ENCODE results near the gene STAP2.

The STAP2 gene

DNA sequence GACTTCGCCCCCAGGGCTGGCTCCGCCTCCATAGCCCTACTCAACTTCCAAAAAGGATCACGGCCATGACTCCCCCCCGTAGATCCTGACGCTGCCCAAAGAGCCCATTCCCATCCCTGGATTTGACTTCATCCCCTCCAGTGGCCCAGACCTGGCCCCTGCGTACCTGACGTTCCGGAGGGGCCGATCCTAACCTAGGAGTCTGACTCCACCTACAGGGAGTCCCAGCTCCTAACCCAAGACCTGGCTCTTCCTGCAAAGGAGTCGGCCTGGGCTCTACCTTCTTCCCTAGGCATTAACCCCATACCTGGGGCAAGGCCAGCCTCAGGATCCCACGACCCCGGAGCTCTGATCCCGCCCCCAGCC is 10.8 kb downstream of the STAP2 start:
- ChIA-PET POLR2A (interaction anchor here (0.7 to 1.0 kb wide), 2 partner anchors 8 to 15 kb away, joined by 3 to 6 read pairs; partner anchors contain the start of gene MPND), CTCF (interaction anchor here (1.0 to 1.1 kb wide), 2 partner anchors 25 to 61 kb away, joined by 3 read pairs; no protein-coding TSS in a partner anchor)

DNA sequence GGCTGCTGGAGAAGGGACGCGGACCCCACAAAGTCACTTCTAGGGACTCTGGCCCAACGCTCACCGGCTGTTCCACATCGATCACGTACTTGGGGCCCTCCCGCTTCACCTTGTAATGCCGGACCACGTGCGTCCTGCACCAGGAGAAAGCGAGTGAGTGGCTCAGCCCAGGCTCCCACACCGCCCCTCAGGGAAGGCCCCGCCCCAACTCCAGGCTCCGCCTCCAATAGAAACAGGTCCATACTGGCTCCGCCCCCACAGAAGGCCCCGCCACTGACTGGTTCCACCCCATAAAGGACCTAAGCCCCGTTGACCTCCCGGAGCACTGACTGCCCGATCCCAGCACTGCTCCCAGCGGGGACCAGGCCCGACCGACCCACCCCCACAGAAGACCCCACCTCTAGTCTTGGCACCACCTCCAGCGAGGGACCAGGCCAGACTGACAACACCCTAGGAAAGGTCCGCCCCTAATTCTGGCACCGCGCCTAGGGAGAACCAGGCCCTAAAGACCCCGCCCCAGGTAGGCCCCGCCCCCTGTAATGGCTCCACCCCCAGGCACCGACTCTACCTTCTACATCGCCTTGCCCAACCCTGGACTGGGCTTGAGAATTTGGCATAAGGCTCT is 11.3 kb downstream of the STAP2 start:
- TF ChIP-seq FOXM1 (IDR thresholded peaks at IDR 0.05; ENCODE audit: borderline replicate concordance) (no peak), ELF4 (IDR thresholded peaks at IDR 0.05) (no peak), L3MBTL2 (conservative IDR thresholded peaks at IDR 0.05) (no peak; the same call in 1 of the 2 replicates), LEF1 (IDR thresholded peaks at IDR 0.05; ENCODE audit: borderline replicate concordance) (no peak), BHLHE40 (IDR thresholded peaks at IDR 0.05; ENCODE audit: borderline replicate concordance) (no peak), ZNF384 (IDR thresholded peaks at IDR 0.05) (no peak), HDGF (IDR thresholded peaks at IDR 0.05; ENCODE audit: borderline replicate concordance) (no peak), CTBP1 (IDR thresholded peaks at IDR 0.05; ENCODE audit: borderline replicate concordance) (no peak), TARDBP (IDR thresholded peaks at IDR 0.05) (no peak), FOXK2 (IDR thresholded peaks at IDR 0.05) (no peak), SP1 (IDR thresholded peaks at IDR 0.05) (no peak), FOXA1 (IDR thresholded peaks at IDR 0.05) (no peak), SUZ12 (IDR thresholded peaks at IDR 0.05) (no peak), ARNT (IDR thresholded peaks at IDR 0.05) (no peak), NFRKB (IDR thresholded peaks at IDR 0.05) (no peak)
- TF ChIP-seq, protein P1, sequence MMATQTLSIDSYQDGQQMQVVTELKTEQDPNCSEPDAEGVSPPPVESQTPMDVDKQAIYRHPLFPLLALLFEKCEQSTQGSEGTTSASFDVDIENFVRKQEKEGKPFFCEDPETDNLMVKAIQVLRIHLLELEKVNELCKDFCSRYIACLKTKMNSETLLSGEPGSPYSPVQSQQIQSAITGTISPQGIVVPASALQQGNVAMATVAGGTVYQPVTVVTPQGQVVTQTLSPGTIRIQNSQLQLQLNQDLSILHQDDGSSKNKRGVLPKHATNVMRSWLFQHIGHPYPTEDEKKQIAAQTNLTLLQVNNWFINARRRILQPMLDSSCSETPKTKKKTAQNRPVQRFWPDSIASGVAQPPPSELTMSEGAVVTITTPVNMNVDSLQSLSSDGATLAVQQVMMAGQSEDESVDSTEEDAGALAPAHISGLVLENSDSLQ (IDR thresholded peaks at IDR 0.05), result no peak
- ChIA-PET CTCF (interaction anchor here (1.0 to 1.1 kb wide), 2 partner anchors 25 to 60 kb away, joined by 3 read pairs; no protein-coding TSS in a partner anchor), POLR2A (interaction anchor here (1.0 kb wide), 1 partner anchor 16 kb away, joined by 6 read pairs; the partner anchor contains the start of gene MPND)
- peak; percentile 86 for DNase-seq (ENCODE audit: extremely low spot score)

More for the DNA sequence above, 10.8 kb downstream of the STAP2 start:
- no peak for TF ChIP-seq L3MBTL2 (conservative IDR thresholded peaks at IDR 0.05)
- no peak for TF ChIP-seq FOXM1 (IDR thresholded peaks at IDR 0.05; ENCODE audit: borderline replicate concordance)
- TF ChIP-seq LEF1 (IDR thresholded peaks at IDR 0.05; ENCODE audit: borderline replicate concordance), result no peak
- no peak for TF ChIP-seq SP1 (IDR thresholded peaks at IDR 0.05)
- TF ChIP-seq HDGF (IDR thresholded peaks at IDR 0.05; ENCODE audit: borderline replicate concordance), result no peak
- no peak for DNase-seq (ENCODE audit: extremely low spot score)

DNA sequence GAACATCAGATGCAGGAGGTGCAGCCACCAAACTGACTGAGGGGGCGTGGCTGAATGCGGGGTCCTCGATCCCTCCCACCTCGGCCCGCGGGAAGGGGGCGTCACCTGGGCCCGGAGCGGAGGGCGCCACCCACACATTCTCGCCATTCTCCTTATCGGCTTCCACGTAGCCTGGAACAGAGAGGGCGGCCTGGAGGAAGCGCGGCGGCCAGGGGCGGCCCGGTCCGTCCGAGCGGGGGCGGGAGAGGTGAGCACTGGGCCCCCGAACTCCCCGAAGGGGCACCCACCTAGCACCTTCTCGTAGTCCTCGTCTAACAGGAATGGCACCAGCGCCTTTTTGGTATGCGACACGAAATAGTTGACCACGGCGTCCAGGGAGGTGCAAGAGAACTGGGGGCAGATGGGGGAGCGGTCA is 11.8 kb downstream of the STAP2 start:
- no peak for TF ChIP-seq ELF4 (IDR thresholded peaks at IDR 0.05)
- no peak for TF ChIP-seq SUZ12 (IDR thresholded peaks at IDR 0.05)
- TF ChIP-seq L3MBTL2 (conservative IDR thresholded peaks at IDR 0.05), result peak; percentile 74
- TF ChIP-seq FOXA1 (IDR thresholded peaks at IDR 0.05), result no peak
- TF ChIP-seq NFRKB (IDR thresholded peaks at IDR 0.05), result no peak
- TF ChIP-seq FOXM1 (IDR thresholded peaks at IDR 0.05; ENCODE audit: borderline replicate concordance), result no peak
- POLR2A ChIA-PET, result no interaction called here
- no peak for DNase-seq (ENCODE audit: extremely low spot score)
- CTCF ChIA-PET, result no interaction called here

DNA sequence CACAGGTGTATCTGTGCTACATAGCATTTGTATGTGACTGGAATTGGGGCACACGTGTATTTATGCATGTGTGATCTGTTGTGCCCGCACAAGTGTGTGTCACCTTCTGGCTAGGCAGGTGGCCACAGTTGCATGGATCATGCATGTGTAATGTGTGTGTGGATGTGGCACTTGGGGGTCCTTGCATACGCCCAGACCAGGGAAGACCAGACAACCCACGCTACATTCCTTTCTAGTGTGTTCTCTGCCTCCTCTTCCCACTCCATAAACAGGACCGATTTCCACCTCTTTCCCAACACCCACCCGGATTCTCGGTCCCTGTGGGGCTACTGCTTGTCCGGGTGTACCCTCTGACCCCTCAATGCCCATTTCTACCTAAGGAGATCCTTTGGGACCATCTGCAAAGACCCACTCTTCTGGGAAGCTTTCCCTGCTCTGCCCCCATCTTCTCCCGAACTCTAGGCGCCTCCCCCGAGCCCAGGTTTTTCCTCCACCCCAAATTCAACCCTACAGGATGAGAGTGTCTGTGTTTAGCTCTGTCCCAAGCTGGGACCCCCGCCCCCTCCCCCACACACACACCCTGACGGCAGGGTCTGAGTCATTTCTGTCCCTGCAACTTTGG is 12.3 kb downstream of the STAP2 start:
- ChIA-PET POLR2A (no interaction called here), CTCF (no interaction called here)
- TF ChIP-seq SP1 (IDR thresholded peaks at IDR 0.05), result no peak
- no peak for TF ChIP-seq ELF4 (IDR thresholded peaks at IDR 0.05)
- no peak for TF ChIP-seq HDGF (IDR thresholded peaks at IDR 0.05; ENCODE audit: borderline replicate concordance)
- no peak for TF ChIP-seq ZNF384 (IDR thresholded peaks at IDR 0.05)
- TF ChIP-seq TARDBP (IDR thresholded peaks at IDR 0.05), result no peak
- no peak for DNase-seq (ENCODE audit: extremely low spot score)

DNA sequence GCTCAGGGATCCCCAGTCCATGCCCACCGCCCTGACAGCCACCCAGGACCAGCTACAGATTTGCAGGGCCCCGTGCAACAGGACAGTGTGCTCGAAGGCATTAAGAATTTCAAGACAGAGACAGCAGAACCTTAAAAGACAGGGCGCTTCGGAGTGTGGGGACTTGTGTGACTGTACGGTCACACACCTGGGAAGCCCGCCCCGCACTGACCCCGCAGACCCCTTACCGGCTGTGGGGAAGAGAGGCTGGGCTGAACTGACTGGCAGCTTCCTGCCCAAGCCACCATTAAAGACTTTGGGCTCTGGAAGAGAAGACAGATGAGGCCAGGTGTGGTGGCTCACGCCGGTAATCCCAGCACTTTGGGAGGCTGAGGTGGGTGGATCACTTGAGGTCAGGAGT is 14.4 kb downstream of the STAP2 start:
- ChIA-PET CTCF (interaction anchor here (1.1 kb wide), 1 partner anchor 57 kb away, joined by 3 read pairs; no protein-coding TSS in a partner anchor), POLR2A (interaction anchor here (1.5 kb wide), 1 partner anchor 18 kb away, joined by 7 read pairs; no protein-coding TSS in a partner anchor)
- no peak for DNase-seq (ENCODE audit: extremely low spot score)
- no peak for TF ChIP-seq ELF4 (IDR thresholded peaks at IDR 0.05)
- no peak for TF ChIP-seq NFRKB (IDR thresholded peaks at IDR 0.05)
- TF ChIP-seq FOXA1 (IDR thresholded peaks at IDR 0.05), result no peak
- no peak for TF ChIP-seq ARNT (IDR thresholded peaks at IDR 0.05)
- TF ChIP-seq, protein P1 (IDR thresholded peaks at IDR 0.05), result no peak
- TF ChIP-seq L3MBTL2 (conservative IDR thresholded peaks at IDR 0.05), result no peak
- no peak for TF ChIP-seq FOXM1 (IDR thresholded peaks at IDR 0.05; ENCODE audit: borderline replicate concordance)
- no peak for TF ChIP-seq BHLHE40 (IDR thresholded peaks at IDR 0.05; ENCODE audit: borderline replicate concordance)
- no peak for TF ChIP-seq FOXK2 (IDR thresholded peaks at IDR 0.05)
- no peak for TF ChIP-seq SUZ12 (IDR thresholded peaks at IDR 0.05)
- TF ChIP-seq LEF1 (IDR thresholded peaks at IDR 0.05; ENCODE audit: borderline replicate concordance), result no peak
- TF ChIP-seq HDGF (IDR thresholded peaks at IDR 0.05; ENCODE audit: borderline replicate concordance), result no peak
- no peak for TF ChIP-seq CTBP1 (IDR thresholded peaks at IDR 0.05; ENCODE audit: borderline replicate concordance)
- TF ChIP-seq SP1 (IDR thresholded peaks at IDR 0.05), result no peak
- TF ChIP-seq TARDBP (IDR thresholded peaks at IDR 0.05), result no peak
- TF ChIP-seq ZNF384 (IDR thresholded peaks at IDR 0.05), result no peak

DNA sequence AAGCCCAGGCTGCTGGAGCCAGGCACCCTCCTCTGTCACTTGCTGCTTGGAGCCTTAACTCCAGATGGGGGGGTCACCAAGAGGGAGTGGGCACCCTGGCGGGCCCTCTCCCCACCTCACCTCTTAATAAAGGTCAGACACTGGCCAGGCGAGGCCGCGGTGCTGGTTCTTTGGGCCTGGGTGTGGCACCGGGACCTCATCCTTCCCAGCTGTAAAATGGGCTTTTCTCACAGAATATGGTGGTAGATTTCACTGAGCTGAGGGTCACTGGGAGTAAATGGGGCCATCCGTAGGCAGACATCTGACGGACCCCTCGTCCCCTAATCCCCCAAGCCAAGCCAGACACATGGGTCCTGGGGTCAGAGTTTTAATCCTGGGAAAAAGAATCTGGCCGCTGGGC is 14.9 kb downstream of the STAP2 start:
- ChIA-PET POLR2A (interaction anchor here (5.1 kb wide), 1 partner anchor 19 kb away, joined by 34 read pairs; the partner anchor contains the start of gene MPND), CTCF (no interaction called here)
- DNase-seq (ENCODE audit: extremely low spot score), result no peak
- TF ChIP-seq ARNT (IDR thresholded peaks at IDR 0.05) (no peak), FOXM1 (IDR thresholded peaks at IDR 0.05; ENCODE audit: borderline replicate concordance) (no peak), L3MBTL2 (conservative IDR thresholded peaks at IDR 0.05) (no peak), HDGF (IDR thresholded peaks at IDR 0.05; ENCODE audit: borderline replicate concordance) (no peak), TARDBP (IDR thresholded peaks at IDR 0.05) (no peak), CTBP1 (IDR thresholded peaks at IDR 0.05; ENCODE audit: borderline replicate concordance) (no peak), SUZ12 (IDR thresholded peaks at IDR 0.05) (no peak), LEF1 (IDR thresholded peaks at IDR 0.05; ENCODE audit: borderline replicate concordance) (no peak), BHLHE40 (IDR thresholded peaks at IDR 0.05; ENCODE audit: borderline replicate concordance) (no peak), FOXK2 (IDR thresholded peaks at IDR 0.05) (no peak), ELF4 (IDR thresholded peaks at IDR 0.05) (no peak), SP1 (IDR thresholded peaks at IDR 0.05) (no peak), ZNF384 (IDR thresholded peaks at IDR 0.05) (no peak), FOXA1 (IDR thresholded peaks at IDR 0.05) (no peak), NFRKB (IDR thresholded peaks at IDR 0.05) (no peak)
- TF ChIP-seq, protein P1 (IDR thresholded peaks at IDR 0.05), result no peak

Data from HEK293T (cell line).